D721Med (cell line): Measurements from ENCODE around the gene TFAP2C.

ENCODE experiments used
- DNase-seq: peaks from one replicate; pipeline ENCODE4 v3.0.0; 2011; ENCODE audit warnings: low spot score; ENCODE audit not compliant: insufficient read length
- FAIRE-seq: peaks from 2 replicates; lab custom pipeline; 2011; peaks lifted over from hg19 to GRCh38; lab: Jason Lieb, UNC
- TF ChIP-seq, protein P1 (sequence below): IDR thresholded peaks from 2 replicates; pipeline ENCODE4 v1.5.1; 2012; ENCODE audit warnings: mild to moderate bottlenecking, control low read depth; ENCODE audit not compliant: insufficient read depth; ENCODE audit errors: missing control alignments

Gene TFAP2C

DNA sequence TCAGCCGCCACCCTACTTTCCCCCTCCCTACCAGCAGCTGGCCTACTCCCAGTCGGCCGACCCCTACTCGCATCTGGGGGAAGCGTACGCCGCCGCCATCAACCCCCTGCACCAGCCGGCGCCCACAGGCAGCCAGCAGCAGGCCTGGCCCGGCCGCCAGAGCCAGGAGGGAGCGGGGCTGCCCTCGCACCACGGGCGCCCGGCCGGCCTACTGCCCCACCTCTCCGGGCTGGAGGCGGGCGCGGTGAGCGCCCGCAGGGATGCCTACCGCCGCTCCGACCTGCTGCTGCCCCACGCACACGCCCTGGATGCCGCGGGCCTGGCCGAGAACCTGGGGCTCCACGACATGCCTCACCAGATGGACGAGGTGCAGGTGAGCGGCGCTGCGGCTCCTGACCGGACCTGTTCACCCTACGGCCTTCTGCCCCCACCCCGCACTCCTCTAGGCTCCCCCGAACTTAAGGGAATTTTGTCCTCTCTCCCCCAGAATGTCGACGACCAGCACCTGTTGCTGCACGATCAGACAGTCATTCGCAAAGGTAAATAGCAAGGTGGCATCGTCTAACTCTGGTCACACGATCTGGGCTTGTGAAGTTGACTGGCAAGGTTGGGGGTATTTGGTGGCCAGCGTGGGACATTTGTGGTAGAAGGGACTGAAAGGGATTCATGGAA is 2.3 kb downstream of the TFAP2C start:
- no peak for FAIRE-seq
- TF ChIP-seq, protein P1, sequence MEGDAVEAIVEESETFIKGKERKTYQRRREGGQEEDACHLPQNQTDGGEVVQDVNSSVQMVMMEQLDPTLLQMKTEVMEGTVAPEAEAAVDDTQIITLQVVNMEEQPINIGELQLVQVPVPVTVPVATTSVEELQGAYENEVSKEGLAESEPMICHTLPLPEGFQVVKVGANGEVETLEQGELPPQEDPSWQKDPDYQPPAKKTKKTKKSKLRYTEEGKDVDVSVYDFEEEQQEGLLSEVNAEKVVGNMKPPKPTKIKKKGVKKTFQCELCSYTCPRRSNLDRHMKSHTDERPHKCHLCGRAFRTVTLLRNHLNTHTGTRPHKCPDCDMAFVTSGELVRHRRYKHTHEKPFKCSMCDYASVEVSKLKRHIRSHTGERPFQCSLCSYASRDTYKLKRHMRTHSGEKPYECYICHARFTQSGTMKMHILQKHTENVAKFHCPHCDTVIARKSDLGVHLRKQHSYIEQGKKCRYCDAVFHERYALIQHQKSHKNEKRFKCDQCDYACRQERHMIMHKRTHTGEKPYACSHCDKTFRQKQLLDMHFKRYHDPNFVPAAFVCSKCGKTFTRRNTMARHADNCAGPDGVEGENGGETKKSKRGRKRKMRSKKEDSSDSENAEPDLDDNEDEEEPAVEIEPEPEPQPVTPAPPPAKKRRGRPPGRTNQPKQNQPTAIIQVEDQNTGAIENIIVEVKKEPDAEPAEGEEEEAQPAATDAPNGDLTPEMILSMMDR, result no peak

DNA sequence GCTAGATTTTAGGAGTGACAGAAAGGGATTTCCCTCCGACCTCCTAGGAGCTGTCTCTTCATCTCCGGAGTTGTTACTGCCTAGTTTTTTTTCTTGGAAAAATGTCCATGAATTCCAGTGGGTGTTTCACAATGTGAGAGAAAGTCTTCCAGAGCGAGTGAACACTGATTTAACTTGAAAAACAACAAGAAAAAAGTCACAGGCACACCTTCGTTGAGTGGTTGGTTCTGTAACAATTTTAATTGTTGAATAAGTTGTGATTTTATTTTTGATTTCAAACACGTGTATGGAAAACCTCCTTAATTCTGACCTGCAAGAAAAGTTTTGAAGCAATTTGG is 2.9 kb downstream of the TFAP2C start:
- FAIRE-seq, result no peak
- DNase-seq, result no peak
- TF ChIP-seq, protein P1, result no peak

More for the DNA sequence above, 2.3 kb downstream of the TFAP2C start:
- no peak for DNase-seq

DNA sequence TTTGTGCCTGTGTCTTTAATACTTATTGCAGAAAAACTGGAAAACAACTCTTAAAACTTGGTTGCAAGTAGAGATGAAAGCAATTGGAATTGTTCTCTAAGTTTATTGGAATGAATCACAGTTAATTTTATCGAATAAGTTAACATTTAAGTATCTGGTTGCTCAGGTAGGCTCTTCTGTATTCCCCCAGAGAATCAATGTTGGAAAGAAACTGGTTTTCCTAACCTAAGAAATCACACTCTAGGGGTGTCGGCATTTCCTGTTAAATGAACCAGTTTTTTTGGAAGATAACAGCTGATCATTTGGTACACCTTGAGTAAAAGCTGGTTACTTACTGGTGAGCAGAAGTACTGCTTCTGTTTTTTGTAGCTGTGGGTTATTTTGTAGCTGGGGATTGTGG is 5.2 kb downstream of the TFAP2C start:
- DNase-seq, result no peak
- TF ChIP-seq, protein P1, result no peak
- FAIRE-seq, result no peak

DNA sequence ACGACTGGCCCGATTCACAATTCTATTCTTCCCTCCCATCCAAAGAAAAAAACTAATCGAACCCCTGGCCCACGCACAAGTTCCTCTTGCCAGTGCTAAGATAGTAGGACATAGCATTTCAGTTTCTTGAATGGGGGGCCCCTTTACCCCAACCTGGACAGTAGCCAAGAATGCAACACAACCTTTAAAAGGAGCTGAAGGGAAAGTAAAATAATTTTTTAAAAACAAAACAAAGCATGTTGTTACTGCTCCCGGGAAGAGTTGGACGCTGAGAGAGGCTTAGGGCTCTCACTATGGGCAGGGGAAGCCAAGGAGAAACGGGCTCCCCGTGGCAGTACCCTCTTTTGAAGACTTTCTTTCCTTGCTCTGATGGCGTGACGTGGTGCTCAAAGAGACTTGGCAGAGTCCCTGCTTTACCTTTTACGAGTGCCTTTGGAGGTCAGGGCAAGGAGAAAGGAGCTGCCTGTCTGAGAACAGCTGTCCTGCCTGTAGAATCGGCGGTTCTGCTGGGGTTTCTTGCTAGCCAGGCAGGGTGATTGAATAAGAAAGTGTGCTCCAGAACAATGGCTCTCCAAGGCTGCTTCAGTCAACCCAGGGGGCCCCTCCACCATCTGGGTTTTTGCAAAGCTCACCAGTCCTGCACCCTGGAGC is 5.8 kb downstream of the TFAP2C start:
- FAIRE-seq, result no peak
- TF ChIP-seq, protein P1, result no peak
- DNase-seq, result no peak

DNA sequence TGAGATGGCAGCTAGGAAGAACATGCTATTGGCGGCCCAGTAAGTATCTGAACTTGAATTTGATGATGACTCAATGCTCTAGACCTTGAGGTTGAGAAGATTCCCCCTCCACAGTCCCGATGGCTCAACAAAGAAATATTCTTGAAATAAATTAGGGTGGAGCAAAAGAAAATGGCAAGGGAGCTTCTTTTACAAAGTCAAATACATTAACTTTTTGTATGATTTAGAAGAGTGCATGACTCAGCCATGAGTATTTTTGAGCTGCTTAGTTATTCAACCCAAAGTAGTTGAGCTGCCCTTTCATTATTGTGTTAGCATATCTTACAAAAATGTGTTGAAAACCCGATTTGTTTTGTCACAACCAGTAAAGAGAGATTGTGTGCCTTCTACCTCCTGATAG is 7.6 kb downstream of the TFAP2C start:
- FAIRE-seq, result no peak
- DNase-seq, result no peak
- TF ChIP-seq, protein P1, result no peak

DNA sequence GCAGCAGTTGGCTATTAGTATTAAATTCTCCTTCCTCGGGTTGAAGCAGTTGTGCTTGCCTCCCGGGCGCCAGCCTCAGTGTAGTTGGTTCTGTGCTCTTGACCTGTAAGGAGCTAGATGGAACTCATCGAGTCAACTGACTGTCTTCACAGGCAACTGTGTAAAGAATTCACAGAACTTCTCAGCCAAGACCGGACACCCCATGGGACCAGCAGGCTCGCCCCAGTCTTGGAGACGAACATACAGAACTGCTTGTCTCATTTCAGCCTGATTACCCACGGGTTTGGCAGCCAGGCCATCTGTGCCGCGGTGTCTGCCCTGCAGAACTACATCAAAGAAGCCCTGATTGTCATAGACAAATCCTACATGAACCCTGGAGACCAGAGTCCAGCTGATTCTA is 8.5 kb downstream of the TFAP2C start:
- DNase-seq, result no peak
- FAIRE-seq, result no peak
- TF ChIP-seq, protein P1, result no peak

DNA sequence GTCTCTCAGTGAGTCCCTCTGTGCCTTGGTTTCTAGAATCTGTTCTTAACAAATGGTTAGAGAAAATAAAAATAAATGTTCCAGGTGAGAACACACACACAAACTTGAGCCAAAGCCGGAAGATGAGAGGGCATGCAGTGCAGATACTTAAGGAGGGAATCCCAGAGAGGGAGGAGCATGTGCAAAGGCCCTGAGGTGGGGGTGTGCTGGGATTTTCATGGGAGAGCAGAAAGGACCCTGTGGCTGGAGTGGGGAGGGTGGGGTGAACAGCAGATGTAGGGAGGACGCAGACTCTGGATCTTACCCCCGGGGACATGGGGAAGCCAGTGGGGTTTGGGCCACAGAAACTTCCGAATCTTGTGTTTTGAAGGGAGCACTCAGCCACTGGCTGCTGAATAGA is 17.5 kb downstream of the TFAP2C start:
- DNase-seq (no peak), FAIRE-seq (no peak)
- TF ChIP-seq, protein P1, result no peak
